HEK293 (cell line): Measurements from ENCODE around the gene SIX2.

Source experiments
- CTCF ChIA-PET: fragments of 350-600 bp; formaldehyde crosslinking; extraction: SDS; loops from one replicate; lab custom pipeline; 2021; ENCODE audit warnings: antibody characterized with exemption; lab: Yijun Ruan, JAX
- POLR2A ChIA-PET: fragments of 300-600 bp; formaldehyde crosslinking; extraction: SDS; loops from one replicate; lab custom pipeline; 2020; ENCODE audit warnings: antibody characterized with exemption, inconsistent platforms; lab: Yijun Ruan, JAX
- H3K27ac ChIP-seq: fragments of 200-500 bp; sonication (Bioruptor generic); 2 replicates; pipeline ENCODE4 v1.5.1; 2014; ENCODE audit warnings: low read depth, low read length, control low read depth, inconsistent platforms; ENCODE audit errors: extremely low read depth
- H3K36me3 ChIP-seq, 2 experiments: fragments of 200-500 bp in 1 of 2; sonication (Bioruptor generic) in 1 of 2; 1 replicate in 1 of 2; 2 replicates in 1 of 2; pipeline ENCODE4 v1.5.1; 2014 to 2017; ENCODE audit warnings: inconsistent platforms in 2 of 2, low read length in 2 of 2; ENCODE audit not compliant: control insufficient read depth in 2 of 2, insufficient read depth in 1 of 2
- H3K4me1 ChIP-seq: fragments of 200-500 bp; sonication (Bioruptor generic); 2 replicates; pipeline ENCODE4 v1.5.1; 2014; ENCODE audit warnings: mild to moderate bottlenecking, low read length, inconsistent platforms; ENCODE audit not compliant: control insufficient read depth, insufficient read depth
- H3K4me3 ChIP-seq: 2 replicates; pipeline ENCODE4 v1.5.1; 2011; ENCODE audit warnings: low read depth, mild to moderate bottlenecking, control low read depth, low read length, moderate library complexity
- H3K9me3 ChIP-seq: fragments of 200-500 bp; sonication (Bioruptor generic); 2 replicates; pipeline ENCODE4 v1.5.1; 2014; ENCODE audit warnings: low read depth, low read length, inconsistent platforms; ENCODE audit not compliant: control insufficient read depth, insufficient read depth
- BCL11B ChIP-seq: fragments of 450-650 bp; formaldehyde crosslinking; IDR thresholded peaks from 2 replicates; pipeline ENCODE4 v1.5.1; 2016; ENCODE audit warnings: low read depth, missing biosample characterization, missing genetic modification characterization
- GFI1B ChIP-seq: fragments of 450-650 bp; formaldehyde crosslinking; IDR thresholded peaks from 2 replicates; pipeline ENCODE4 v1.5.1; 2016; ENCODE audit warnings: missing biosample characterization, missing genetic modification characterization
- GLIS1 ChIP-seq: fragments of 450-650 bp; formaldehyde crosslinking; IDR thresholded peaks from 2 replicates; pipeline ENCODE4 v1.5.1; 2016; ENCODE audit warnings: missing biosample characterization, missing genetic modification characterization
- HOXC10 ChIP-seq: sonication (generic); formaldehyde crosslinking; IDR thresholded peaks from 2 replicates; pipeline ENCODE4 v1.8.1; 2023; ENCODE audit warnings: mild to moderate bottlenecking, missing genetic modification reagents
- KLF9 ChIP-seq: fragments of 450-650 bp; formaldehyde crosslinking; IDR thresholded peaks from 2 replicates; pipeline ENCODE4 v1.5.1; 2016; ENCODE audit warnings: missing biosample characterization, missing genetic modification characterization, low read depth
- PRDM1 ChIP-seq: fragments of 450-650 bp; formaldehyde crosslinking; IDR thresholded peaks from 2 replicates; pipeline ENCODE4; 2016; ENCODE audit warnings: missing biosample characterization, missing genetic modification characterization
- RBAK ChIP-seq: fragments of 450-650 bp; formaldehyde crosslinking; IDR thresholded peaks from 2 replicates; pipeline ENCODE4 v1.5.1; 2016; ENCODE audit warnings: missing biosample characterization, missing genetic modification characterization
- ZBTB8A ChIP-seq: fragments of 450-650 bp; formaldehyde crosslinking; IDR thresholded peaks from 2 replicates; pipeline ENCODE4 v1.5.1; 2016; ENCODE audit warnings: missing biosample characterization, missing genetic modification characterization
- ZNF2 ChIP-seq: fragments of 450-650 bp; formaldehyde crosslinking; IDR thresholded peaks from 2 replicates; pipeline ENCODE4 v1.5.1; 2016; ENCODE audit warnings: missing biosample characterization, missing genetic modification characterization
- ZNF223 ChIP-seq: fragments of 450-650 bp; formaldehyde crosslinking; IDR thresholded peaks from 2 replicates; pipeline ENCODE4 v1.5.1; 2016; ENCODE audit warnings: missing biosample characterization, missing genetic modification characterization
- ZNF292 ChIP-seq: fragments of 450-650 bp; formaldehyde crosslinking; IDR thresholded peaks from 2 replicates; pipeline ENCODE4 v1.5.1; 2016; ENCODE audit warnings: low read depth, missing biosample characterization, missing genetic modification characterization, borderline replicate concordance
- ZNF335 ChIP-seq: fragments of 450-650 bp; formaldehyde crosslinking; conservative IDR thresholded peaks from 2 replicates; pipeline ENCODE4 v1.5.1; 2016; ENCODE audit warnings: missing biosample characterization, missing genetic modification characterization
- ZNF530 ChIP-seq: fragments of 450-650 bp; formaldehyde crosslinking; IDR thresholded peaks from 2 replicates; pipeline ENCODE4 v1.5.1; 2016; ENCODE audit warnings: low read depth, missing biosample characterization, missing genetic modification characterization
- ZNF664 ChIP-seq: fragments of 450-650 bp; formaldehyde crosslinking; IDR thresholded peaks from 2 replicates; pipeline ENCODE4 v1.5.1; 2016; ENCODE audit warnings: missing biosample characterization, missing genetic modification characterization
- ZNF776 ChIP-seq: fragments of 450-650 bp; formaldehyde crosslinking; IDR thresholded peaks from 2 replicates; pipeline ENCODE4 v1.5.0; 2017; ENCODE audit warnings: missing biosample characterization, missing genetic modification characterization, borderline replicate concordance
- TF ChIP-seq, protein P1 (sequence below): fragments of 450-650 bp; formaldehyde crosslinking; IDR thresholded peaks from 2 replicates; pipeline ENCODE4 v1.5.1; 2016; ENCODE audit warnings: missing biosample characterization, missing genetic modification characterization
- TF ChIP-seq, protein P2 (sequence below): fragments of 450-650 bp; formaldehyde crosslinking; IDR thresholded peaks from 2 replicates; pipeline ENCODE4 v1.5.1; 2016; ENCODE audit warnings: missing biosample characterization, missing genetic modification characterization
- TF ChIP-seq, protein P3 (sequence below): fragments of 450-650 bp; formaldehyde crosslinking; conservative IDR thresholded peaks from 2 replicates; pipeline ENCODE4 v1.5.1; 2016; ENCODE audit warnings: low read depth, missing biosample characterization, missing genetic modification characterization
- TF ChIP-seq, protein P4 (sequence below): fragments of 450-650 bp; formaldehyde crosslinking; IDR thresholded peaks from 2 replicates; pipeline ENCODE4 v1.5.1; 2016; ENCODE audit warnings: missing biosample characterization, missing genetic modification characterization
- TF ChIP-seq, protein P5 (sequence below): fragments of 450-650 bp; formaldehyde crosslinking; IDR thresholded peaks from 2 replicates; pipeline ENCODE4 v1.5.1; 2016; ENCODE audit warnings: missing biosample characterization, missing genetic modification characterization
- TF ChIP-seq, protein P6 (sequence below): fragments of 450-650 bp; formaldehyde crosslinking; IDR thresholded peaks from 2 replicates; pipeline ENCODE4 v1.5.1; 2016; ENCODE audit warnings: missing biosample characterization, missing genetic modification characterization
- TF ChIP-seq, protein P7 (sequence below): IDR thresholded peaks from 2 replicates; pipeline ENCODE4 v1.6.1; 2011; ENCODE audit warnings: mild to moderate bottlenecking, low read depth, low read length, borderline replicate concordance

SIX2 gene

DNA sequence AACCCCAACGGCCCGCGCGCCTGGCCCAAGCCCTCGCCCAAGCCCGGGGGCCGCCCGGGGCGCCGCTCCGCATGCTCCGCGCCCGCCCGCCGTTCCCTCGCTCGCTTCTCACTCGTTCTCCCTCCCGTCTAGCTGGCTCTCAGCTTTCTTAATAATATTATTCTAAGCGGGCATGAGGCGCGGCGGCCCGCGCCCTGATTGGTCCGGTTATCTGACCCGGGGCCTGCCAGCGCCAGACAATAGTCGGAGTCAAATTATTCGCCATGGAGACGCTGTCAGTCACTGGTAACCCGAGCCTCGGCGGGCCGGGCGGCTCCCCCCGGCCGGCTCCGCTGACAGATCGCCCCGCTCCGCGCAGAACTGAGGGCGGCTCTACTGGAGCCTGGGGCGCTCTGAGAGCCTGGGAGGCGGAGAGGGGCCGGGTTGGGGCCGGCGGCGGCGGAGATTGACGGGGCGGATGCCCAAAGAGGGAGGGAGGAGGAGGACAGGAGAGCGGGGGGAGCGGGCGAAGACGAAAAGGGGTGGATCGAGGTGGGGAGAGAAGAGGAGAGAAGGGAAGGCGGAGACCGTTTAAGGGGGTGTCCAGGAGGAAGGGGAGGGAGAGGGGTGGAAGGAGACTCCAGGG is at the start of gene SIX2:
TSS of gene SIX2 (minus strand) at position 150 of the 625 bp plus-strand sequence. CDS start 342 bp downstream, outside the sequence.
- Histone ChIP-seq H3K36me3 (no peaks in the 10 kb centered on the region), H3K27ac (peak within 1 kb of the TSS; percentile 79), H3K9me3 (no peaks in the 10 kb centered on the region), H3K4me1 (peaks cover 2% of the 10 kb centered on the region; the same call in 1 of the 2 replicates), H3K4me3 (peak within 1 kb of the TSS; percentile 48)
- CTCF ChIA-PET, result interaction anchor here (0.7 kb wide), 1 partner anchor 447 kb away, joined by 3 read pairs; no protein-coding TSS in a partner anchor
- POLR2A ChIA-PET, result interaction anchor here (0.9 to 1.3 kb wide), 3 partner anchors 11 to 160 kb away, joined by 4 to 5 read pairs (median 4); no protein-coding TSS in a partner anchor
- TF ChIP-seq ZNF664 (tag by site-specific recombination), result no peak
- no peak for TF ChIP-seq GFI1B (tag by site-specific recombination)
- peak; percentile 57; the same call in 1 of the 2 replicates for TF ChIP-seq PRDM1 (tag by site-specific recombination)
- TF ChIP-seq, protein P1, sequence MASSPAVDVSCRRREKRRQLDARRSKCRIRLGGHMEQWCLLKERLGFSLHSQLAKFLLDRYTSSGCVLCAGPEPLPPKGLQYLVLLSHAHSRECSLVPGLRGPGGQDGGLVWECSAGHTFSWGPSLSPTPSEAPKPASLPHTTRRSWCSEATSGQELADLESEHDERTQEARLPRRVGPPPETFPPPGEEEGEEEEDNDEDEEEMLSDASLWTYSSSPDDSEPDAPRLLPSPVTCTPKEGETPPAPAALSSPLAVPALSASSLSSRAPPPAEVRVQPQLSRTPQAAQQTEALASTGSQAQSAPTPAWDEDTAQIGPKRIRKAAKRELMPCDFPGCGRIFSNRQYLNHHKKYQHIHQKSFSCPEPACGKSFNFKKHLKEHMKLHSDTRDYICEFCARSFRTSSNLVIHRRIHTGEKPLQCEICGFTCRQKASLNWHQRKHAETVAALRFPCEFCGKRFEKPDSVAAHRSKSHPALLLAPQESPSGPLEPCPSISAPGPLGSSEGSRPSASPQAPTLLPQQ, result peak; percentile 67; the same call in 1 of the 2 replicates
- TF ChIP-seq HOXC10 (CRISPR knock-in tag), result no peak
- TF ChIP-seq ZNF335 (tag by site-specific recombination), result peak; percentile 83
- TF ChIP-seq, protein P2, sequence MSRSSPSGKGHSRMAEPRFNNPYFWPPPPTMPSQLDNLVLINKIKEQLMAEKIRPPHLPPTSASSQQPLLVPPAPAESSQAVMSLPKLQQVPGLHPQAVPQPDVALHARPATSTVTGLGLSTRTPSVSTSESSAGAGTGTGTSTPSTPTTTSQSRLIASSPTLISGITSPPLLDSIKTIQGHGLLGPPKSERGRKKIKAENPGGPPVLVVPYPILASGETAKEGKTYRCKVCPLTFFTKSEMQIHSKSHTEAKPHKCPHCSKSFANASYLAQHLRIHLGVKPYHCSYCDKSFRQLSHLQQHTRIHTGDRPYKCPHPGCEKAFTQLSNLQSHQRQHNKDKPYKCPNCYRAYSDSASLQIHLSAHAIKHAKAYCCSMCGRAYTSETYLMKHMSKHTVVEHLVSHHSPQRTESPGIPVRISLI (tag by site-specific recombination), result no peak
- TF ChIP-seq, protein P3, sequence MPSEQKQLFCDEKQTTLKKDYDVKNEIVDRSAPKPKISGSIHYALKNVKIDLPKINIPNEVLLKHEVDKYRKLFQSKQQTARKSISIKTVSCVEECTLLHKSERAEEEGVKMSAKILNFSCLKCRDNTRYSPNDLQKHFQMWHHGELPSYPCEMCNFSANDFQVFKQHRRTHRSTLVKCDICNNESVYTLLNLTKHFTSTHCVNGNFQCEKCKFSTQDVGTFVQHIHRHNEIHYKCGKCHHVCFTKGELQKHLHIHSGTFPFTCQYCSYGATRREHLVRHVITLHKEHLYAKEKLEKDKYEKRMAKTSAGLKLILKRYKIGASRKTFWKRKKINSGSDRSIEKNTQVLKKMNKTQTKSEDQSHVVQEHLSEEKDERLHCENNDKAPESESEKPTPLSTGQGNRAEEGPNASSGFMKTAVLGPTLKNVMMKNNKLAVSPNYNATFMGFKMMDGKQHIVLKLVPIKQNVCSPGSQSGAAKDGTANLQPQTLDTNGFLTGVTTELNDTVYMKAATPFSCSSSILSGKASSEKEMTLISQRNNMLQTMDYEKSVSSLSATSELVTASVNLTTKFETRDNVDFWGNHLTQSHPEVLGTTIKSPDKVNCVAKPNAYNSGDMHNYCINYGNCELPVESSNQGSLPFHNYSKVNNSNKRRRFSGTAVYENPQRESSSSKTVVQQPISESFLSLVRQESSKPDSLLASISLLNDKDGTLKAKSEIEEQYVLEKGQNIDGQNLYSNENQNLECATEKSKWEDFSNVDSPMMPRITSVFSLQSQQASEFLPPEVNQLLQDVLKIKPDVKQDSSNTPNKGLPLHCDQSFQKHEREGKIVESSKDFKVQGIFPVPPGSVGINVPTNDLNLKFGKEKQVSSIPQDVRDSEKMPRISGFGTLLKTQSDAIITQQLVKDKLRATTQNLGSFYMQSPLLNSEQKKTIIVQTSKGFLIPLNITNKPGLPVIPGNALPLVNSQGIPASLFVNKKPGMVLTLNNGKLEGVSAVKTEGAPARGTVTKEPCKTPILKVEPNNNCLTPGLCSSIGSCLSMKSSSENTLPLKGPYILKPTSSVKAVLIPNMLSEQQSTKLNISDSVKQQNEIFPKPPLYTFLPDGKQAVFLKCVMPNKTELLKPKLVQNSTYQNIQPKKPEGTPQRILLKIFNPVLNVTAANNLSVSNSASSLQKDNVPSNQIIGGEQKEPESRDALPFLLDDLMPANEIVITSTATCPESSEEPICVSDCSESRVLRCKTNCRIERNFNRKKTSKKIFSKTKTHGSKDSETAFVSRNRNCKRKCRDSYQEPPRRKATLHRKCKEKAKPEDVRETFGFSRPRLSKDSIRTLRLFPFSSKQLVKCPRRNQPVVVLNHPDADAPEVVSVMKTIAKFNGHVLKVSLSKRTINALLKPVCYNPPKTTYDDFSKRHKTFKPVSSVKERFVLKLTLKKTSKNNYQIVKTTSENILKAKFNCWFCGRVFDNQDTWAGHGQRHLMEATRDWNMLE (tag by site-specific recombination), result no peak
- TF ChIP-seq ZNF292 (tag by site-specific recombination), result no peak
- TF ChIP-seq ZNF223, result no peak
- TF ChIP-seq GLIS1, result peak; percentile 79
- peak; percentile 92 for TF ChIP-seq ZBTB8A (tag by site-specific recombination)
- TF ChIP-seq, protein P4, sequence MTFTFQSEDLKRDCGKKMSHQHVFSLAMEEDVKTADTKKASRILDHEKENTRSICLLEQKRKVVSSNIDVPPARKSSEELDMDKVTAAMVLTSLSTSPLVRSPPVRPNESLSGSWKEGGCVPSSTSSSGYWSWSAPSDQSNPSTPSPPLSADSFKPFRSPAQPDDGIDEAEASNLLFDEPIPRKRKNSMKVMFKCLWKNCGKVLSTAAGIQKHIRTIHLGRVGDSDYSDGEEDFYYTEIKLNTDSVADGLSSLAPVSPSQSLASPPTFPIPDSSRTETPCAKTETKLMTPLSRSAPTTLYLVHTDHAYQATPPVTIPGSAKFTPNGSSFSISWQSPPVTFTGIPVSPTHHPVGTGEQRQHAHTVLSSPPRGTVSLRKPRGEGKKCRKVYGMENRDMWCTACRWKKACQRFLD (tag by site-specific recombination), result no peak
- no peak for TF ChIP-seq ZNF776 (tag by site-specific recombination)
- TF ChIP-seq, protein P5, sequence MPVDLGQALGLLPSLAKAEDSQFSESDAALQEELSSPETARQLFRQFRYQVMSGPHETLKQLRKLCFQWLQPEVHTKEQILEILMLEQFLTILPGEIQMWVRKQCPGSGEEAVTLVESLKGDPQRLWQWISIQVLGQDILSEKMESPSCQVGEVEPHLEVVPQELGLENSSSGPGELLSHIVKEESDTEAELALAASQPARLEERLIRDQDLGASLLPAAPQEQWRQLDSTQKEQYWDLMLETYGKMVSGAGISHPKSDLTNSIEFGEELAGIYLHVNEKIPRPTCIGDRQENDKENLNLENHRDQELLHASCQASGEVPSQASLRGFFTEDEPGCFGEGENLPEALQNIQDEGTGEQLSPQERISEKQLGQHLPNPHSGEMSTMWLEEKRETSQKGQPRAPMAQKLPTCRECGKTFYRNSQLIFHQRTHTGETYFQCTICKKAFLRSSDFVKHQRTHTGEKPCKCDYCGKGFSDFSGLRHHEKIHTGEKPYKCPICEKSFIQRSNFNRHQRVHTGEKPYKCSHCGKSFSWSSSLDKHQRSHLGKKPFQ, result no peak
- TF ChIP-seq RBAK (tag by site-specific recombination), result no peak
- TF ChIP-seq, protein P6, sequence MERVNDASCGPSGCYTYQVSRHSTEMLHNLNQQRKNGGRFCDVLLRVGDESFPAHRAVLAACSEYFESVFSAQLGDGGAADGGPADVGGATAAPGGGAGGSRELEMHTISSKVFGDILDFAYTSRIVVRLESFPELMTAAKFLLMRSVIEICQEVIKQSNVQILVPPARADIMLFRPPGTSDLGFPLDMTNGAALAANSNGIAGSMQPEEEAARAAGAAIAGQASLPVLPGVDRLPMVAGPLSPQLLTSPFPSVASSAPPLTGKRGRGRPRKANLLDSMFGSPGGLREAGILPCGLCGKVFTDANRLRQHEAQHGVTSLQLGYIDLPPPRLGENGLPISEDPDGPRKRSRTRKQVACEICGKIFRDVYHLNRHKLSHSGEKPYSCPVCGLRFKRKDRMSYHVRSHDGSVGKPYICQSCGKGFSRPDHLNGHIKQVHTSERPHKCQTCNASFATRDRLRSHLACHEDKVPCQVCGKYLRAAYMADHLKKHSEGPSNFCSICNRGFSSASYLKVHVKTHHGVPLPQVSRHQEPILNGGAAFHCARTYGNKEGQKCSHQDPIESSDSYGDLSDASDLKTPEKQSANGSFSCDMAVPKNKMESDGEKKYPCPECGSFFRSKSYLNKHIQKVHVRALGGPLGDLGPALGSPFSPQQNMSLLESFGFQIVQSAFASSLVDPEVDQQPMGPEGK (tag by site-specific recombination), result peak; percentile 99
- TF ChIP-seq KLF9, result peak; percentile 66
- no peak for TF ChIP-seq BCL11B (tag by site-specific recombination)
- TF ChIP-seq, protein P7, sequence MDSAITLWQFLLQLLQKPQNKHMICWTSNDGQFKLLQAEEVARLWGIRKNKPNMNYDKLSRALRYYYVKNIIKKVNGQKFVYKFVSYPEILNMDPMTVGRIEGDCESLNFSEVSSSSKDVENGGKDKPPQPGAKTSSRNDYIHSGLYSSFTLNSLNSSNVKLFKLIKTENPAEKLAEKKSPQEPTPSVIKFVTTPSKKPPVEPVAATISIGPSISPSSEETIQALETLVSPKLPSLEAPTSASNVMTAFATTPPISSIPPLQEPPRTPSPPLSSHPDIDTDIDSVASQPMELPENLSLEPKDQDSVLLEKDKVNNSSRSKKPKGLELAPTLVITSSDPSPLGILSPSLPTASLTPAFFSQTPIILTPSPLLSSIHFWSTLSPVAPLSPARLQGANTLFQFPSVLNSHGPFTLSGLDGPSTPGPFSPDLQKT, result no peak
- 0 out of 2 replicates have a peak, but pooled peaks have one; percentile 63 for TF ChIP-seq ZNF2 (tag by site-specific recombination)
- TF ChIP-seq ZNF530, result no peak
